ENCODE data around the gene OSGIN1. TPM values are rescaled to one million over a fixed set of nuclear protein-coding genes. Genes with fewer than 3 reads are reported as not detected.

OSGIN1 gene
- total RNA-seq, 2 donors from 2014 or later: 9.4 to 11.9 TPM

DNA sequence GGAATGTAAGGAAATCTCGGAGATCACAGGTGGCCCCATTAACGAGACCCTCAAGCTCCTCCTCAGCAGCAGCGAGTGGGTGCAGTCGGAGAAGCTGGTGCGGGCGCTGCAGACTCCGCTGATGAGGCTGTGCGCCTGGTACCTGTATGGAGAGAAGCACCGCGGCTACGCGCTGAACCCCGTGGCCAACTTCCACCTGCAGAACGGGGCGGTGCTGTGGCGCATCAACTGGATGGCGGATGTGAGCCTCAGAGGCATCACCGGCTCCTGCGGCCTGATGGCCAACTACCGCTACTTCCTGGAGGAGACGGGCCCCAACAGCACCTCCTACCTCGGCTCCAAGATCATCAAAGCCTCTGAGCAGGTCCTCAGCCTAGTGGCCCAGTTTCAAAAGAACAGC, 38.0 kb upstream of the OSGIN1 start:
- peaks cover 23% of the 10 kb centered on the region for H3K36me3 ChIP-seq
- H3K9ac ChIP-seq (ENCODE audit: low read depth in 2 of 2, low read length in 2 of 2): no peak overlapping the region
- H3K27me3 ChIP-seq: no peaks in the 10 kb centered on the region
- H3K27ac ChIP-seq: no peak overlapping the region
- intact Hi-C loops (cut with DNase I): no loop called here
- TF ChIP-seq, protein P1, sequence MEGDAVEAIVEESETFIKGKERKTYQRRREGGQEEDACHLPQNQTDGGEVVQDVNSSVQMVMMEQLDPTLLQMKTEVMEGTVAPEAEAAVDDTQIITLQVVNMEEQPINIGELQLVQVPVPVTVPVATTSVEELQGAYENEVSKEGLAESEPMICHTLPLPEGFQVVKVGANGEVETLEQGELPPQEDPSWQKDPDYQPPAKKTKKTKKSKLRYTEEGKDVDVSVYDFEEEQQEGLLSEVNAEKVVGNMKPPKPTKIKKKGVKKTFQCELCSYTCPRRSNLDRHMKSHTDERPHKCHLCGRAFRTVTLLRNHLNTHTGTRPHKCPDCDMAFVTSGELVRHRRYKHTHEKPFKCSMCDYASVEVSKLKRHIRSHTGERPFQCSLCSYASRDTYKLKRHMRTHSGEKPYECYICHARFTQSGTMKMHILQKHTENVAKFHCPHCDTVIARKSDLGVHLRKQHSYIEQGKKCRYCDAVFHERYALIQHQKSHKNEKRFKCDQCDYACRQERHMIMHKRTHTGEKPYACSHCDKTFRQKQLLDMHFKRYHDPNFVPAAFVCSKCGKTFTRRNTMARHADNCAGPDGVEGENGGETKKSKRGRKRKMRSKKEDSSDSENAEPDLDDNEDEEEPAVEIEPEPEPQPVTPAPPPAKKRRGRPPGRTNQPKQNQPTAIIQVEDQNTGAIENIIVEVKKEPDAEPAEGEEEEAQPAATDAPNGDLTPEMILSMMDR (IDR thresholded peaks at IDR 0.05): no peak
- no peaks in the 10 kb centered on the region for H3K9me3 ChIP-seq
- no peak overlapping the region for H3K4me3 ChIP-seq
- no peaks in the 10 kb centered on the region for H3K4me1 ChIP-seq
- no peak for DNase-seq

DNA sequence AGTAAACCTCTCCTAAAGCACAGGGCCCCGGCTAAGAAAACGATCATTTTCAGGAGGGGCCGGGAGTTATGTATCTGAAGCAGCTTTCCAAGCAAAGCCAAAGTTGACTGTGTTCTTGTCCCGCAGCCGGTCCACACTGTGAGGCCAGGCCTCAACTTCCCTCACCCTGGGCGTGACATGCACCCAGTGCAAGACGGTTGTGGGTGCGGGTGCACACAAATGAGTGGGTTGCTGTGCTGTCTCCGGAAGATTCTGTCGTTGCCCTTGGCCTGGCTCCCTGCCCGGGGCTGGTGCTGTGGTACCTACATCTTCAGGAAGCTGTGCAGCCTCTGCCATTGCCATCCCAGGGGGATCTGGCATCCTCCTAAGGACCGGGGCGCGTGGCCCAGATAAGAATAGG, 37.5 kb upstream of the OSGIN1 start:
- Histone ChIP-seq H3K4me3 (no peak overlapping the region), H3K36me3 (peaks cover 23% of the 10 kb centered on the region), H3K27me3 (no peaks in the 10 kb centered on the region), H3K9ac (ENCODE audit: low read depth in 2 of 2, low read length in 2 of 2) (no peak overlapping the region), H3K27ac (no peak overlapping the region), H3K9me3 (no peaks in the 10 kb centered on the region), H3K4me1 (no peaks in the 10 kb centered on the region)
- intact Hi-C loops (cut with DNase I): no loop called here
- no peak for DNase-seq
- TF ChIP-seq, protein P1 (IDR thresholded peaks at IDR 0.05): no peak

DNA sequence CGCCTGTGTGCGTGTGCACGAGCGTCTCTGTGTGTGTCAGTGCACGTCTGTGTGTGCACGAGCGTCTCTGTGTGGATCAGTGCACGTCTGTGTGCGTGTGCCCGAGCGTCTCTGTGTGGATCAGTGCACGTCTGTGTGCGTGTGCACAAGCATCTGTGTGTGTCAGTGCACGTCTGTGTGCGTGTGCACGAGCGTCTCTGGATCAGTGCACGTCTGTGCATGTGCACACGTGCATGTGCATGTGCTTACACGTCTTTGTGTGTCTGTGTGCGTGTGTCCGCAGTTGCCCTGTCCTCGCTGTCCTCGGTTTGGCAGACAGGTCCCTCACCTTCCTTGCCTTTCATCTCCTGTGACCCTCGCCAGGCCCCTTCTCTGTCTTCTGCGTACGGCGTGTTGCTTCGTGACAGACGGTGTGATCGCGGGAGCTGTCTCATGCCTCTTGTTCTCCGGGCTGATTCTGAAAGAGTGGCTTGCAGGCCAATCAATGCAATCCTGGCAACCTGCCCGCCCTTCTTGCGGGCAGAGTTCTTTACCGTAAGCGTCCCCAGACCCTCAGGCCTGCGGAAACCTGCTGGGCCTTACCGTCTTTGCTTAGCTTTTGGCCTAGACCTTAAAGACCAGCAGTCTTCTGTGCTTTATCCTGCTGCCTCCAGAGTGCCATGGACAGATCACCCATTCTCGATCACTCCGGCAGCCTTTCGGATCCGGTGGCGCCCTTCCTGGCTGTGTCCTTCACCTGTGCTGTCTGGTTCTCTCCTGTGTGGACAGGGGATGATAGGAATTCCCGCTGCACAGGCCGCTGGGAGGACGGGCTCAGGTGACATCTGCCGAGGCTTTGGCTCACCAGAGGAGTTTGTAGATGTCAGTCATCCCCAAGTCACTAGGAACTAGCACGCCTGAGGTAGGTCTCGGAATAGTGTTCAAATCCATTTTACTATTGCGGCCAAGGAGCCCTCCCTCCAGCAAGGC, 35.6 kb upstream of the OSGIN1 start:
- peaks cover 16% of the 10 kb centered on the region for H3K36me3 ChIP-seq
- H3K4me3 ChIP-seq: no peak overlapping the region
- DNase-seq: no peak
- H3K27ac ChIP-seq: no peak overlapping the region
- H3K4me1 ChIP-seq: no peaks in the 10 kb centered on the region
- H3K27me3 ChIP-seq: no peaks in the 10 kb centered on the region
- no peak overlapping the region for H3K9ac ChIP-seq (ENCODE audit: low read depth in 2 of 2, low read length in 2 of 2)
- intact Hi-C loops (cut with DNase I): no loop called here
- no peaks in the 10 kb centered on the region for H3K9me3 ChIP-seq
- TF ChIP-seq, protein P1 (IDR thresholded peaks at IDR 0.05): no peak

DNA sequence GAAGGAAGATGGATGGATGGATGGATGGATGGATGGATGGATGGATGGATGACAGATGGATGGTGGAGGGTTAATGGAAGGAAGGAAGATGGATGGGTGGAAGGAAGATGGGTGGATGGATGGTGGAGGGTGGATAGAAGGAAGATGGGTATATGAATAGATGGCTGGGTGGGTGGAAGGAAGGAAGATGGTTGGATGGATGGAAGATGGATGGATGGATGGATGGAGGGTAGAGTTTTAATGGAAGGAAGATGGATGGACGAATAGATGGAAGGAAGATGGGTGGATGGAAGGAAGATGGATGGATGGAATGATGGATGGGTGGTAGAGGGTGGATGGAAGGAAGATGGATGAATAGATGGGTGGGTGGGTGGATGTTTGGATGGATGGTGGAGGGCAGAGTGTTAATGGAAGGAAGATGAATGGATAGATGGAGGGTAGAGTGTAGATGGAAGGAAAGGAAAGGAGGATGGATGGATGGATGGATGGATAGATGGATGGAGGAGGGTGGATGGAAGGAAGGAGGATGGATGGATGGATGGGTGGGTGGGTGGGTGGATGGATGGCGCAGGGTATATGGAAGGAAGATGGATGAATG, 32.0 kb upstream of the OSGIN1 start:
- no peaks in the 10 kb centered on the region for H3K4me1 ChIP-seq
- no peak overlapping the region for H3K27ac ChIP-seq
- no peak for DNase-seq
- TF ChIP-seq, protein P1 (IDR thresholded peaks at IDR 0.05): no peak
- H3K9ac ChIP-seq (ENCODE audit: low read depth in 2 of 2, low read length in 2 of 2): no peak overlapping the region
- intact Hi-C loops (cut with DNase I): no loop called here
- H3K9me3 ChIP-seq: no peaks in the 10 kb centered on the region
- H3K27me3 ChIP-seq: no peaks in the 10 kb centered on the region
- peaks cover 8% of the 10 kb centered on the region for H3K36me3 ChIP-seq
- no peak overlapping the region for H3K4me3 ChIP-seq

DNA sequence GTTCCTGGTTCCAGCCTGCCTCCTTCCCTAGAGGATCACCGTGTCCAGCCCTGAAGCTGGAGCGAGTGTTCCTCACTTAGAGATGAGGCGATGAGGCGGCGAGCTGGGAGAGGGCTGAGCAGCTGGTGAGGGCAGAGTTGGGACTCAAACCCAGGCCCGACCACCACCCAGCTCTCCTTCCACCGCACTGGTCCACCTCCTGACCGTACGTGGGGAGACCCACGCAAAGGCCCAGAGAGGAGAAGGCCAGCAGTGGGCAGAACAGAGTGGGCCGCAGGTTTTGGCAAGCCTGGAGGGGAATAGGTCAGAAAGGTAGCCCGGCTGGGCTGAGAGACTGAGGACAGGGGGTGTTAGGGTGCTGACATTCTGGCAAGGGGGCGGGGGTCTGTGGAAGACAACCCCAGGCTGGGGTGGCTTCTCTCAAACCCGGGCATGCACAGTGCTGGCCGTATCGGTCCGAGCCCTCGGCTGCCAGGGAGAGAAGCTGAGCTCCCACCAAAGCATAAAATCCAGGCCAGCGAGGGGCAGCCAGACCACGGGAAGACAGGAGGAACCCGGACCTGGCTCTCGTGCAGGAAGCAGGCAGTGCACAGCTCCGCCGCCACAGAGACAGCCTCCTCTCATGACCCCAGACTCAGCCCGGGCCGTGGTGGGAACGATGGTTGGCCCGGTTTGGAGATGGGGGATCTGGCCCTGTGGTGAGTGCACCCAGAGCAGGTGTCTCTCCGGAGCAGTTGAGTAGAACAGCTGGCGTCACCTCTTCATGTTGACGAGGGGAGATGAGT, 29.3 kb upstream of the OSGIN1 start:
- Histone ChIP-seq H3K9me3 (no peaks in the 10 kb centered on the region), H3K4me3 (no peak overlapping the region), H3K27me3 (no peaks in the 10 kb centered on the region), H3K36me3 (no peaks in the 10 kb centered on the region), H3K4me1 (no peaks in the 10 kb centered on the region), H3K9ac (ENCODE audit: low read depth in 2 of 2, low read length in 2 of 2) (no peak overlapping the region), H3K27ac (no peak overlapping the region)
- no peak for DNase-seq
- intact Hi-C loops (cut with DNase I): no loop called here
- TF ChIP-seq, protein P1 (IDR thresholded peaks at IDR 0.05): no peak

Measured in colonic mucosa (tissue), 4 donors.